ENCODE results near the gene GATD1.

GATD1 gene

DNA sequence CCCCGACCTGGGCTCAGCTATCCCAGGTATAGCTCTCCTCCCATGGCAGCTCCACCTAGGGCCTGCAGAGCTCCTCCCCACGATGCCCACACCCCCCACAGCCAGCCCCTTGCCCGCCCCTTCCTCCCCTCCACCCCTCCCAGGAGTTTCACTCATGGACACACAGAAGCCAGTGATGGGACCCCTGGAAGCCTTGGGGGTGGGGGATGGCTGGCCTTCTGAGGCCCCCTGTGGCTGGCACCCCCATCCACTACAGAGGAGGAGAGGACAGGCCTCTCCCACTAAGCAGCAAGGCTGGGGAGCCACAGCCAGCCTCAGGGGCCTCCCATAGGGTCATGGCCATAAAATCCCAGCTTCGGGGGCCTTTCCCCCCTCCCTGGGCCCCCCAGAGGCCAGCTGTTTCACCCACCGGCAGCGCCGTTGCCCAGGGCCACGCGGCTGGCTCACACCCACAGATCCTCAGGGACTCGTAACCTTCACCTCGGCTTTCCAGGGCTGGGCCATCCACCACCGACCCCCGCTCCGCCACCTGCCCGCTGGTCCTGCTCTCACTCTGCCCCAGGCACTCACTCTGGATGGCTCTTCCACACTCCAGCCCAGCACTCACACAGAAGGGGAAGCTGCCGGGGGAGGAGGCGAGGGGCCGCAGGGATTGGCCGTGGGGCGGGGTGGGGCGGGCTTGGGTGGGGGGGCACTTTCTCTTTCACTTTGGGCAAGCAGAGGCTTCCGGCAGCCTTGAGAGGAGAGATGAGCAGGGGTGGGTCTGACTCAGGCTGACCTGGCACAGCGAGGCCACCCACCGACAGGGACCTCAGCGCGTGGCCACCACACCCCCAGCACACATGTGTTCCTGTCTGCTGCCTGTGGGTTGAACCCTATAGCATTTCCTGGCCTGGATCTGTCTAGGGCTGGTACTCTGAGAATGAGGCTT, 18.6 kb upstream of the GATD1 start:
- Histone ChIP-seq H3K4me3 (ENCODE audit: low read depth in 1 of 2, low read length in 2 of 2) (peak overlapping the region; percentile 77 to 84), H3K4me1 (ENCODE audit: control insufficient read depth in 1 of 2, insufficient read depth in 2 of 2, low read length in 2 of 2) (peaks cover 19 to 32% of the 10 kb centered on the region in 2 donors), H3K27ac (ENCODE audit: low read depth, low read length) (peak overlapping the region; percentile 79), H3K9ac (ENCODE audit: low read depth in 1 of 2, low read length in 2 of 2) (peak overlapping the region; percentile 64 to 93), H3K36me3 (ENCODE audit: control insufficient read depth in 1 of 2, insufficient read depth in 2 of 2, low read length in 2 of 2) (peaks cover 3 to 18% of the 10 kb centered on the region in 2 donors), H3K27me3 (ENCODE audit: control insufficient read depth in 1 of 2, insufficient read depth in 2 of 2, low read length in 2 of 2) (no peaks in the 10 kb centered on the region), H3K9me3 (ENCODE audit: control insufficient read depth in 1 of 2, low read length in 2 of 2) (no peaks in the 10 kb centered on the region)

GRCh38 chr11:794766-795633, 17.7 kb upstream of the GATD1 start:
- H3K27ac ChIP-seq (ENCODE audit: low read depth, low read length), result no peak overlapping the region
- H3K9ac ChIP-seq (ENCODE audit: low read depth in 1 of 2, low read length in 2 of 2), result peak overlapping the region; percentile 64 to 72
- H3K27me3 ChIP-seq (ENCODE audit: control insufficient read depth in 1 of 2, insufficient read depth in 2 of 2, low read length in 2 of 2), result no peaks in the 10 kb centered on the region
- H3K9me3 ChIP-seq (ENCODE audit: control insufficient read depth in 1 of 2, low read length in 2 of 2), result no peaks in the 10 kb centered on the region
- H3K4me1 ChIP-seq (ENCODE audit: control insufficient read depth in 1 of 2, insufficient read depth in 2 of 2, low read length in 2 of 2), result peaks cover 19 to 32% of the 10 kb centered on the region in 2 donors
- H3K36me3 ChIP-seq (ENCODE audit: control insufficient read depth in 1 of 2, insufficient read depth in 2 of 2, low read length in 2 of 2), result peaks cover 0 to 14% of the 10 kb centered on the region in 2 donors
- H3K4me3 ChIP-seq (ENCODE audit: low read depth in 1 of 2, low read length in 2 of 2), result peak overlapping the region; percentile 77 to 84

DNA sequence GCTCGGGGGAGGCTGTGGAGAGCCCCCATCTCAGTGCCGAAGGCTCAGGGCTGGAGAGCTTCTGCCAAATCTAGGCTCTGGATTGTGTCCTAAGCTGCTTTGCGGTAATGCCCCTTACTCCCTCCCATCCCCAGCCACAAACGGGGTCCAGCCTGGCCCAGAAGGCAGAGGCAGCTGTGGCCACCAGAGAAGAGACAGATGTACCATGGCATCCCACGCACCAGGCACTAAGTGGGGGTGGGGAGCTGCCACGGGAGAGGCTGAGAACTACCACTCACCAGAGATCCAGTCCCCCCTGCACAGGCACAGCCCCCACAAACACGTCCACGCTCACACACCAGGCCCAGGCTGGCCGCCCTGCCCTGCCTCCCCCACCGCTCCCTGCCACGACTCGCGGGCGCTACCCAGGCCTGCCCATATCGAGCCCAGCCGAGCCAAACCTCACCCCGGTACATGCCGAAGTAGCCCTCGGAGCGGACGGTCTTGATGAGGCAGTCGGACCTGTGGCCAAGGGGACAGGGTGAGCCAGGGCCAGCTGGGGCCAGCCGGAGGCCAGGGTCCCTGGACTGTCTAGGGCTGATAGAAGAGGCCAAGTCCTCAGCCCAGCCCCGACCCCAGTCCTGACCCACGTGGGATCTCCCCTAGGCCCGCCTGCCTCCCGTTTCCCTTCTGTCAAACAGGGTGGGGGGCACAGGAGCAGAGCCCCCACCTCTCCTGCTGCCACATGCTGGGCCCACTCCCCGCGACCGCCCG, 16.9 kb upstream of the GATD1 start:
- peaks cover 19 to 37% of the 10 kb centered on the region in 2 donors for H3K4me1 ChIP-seq (ENCODE audit: control insufficient read depth in 1 of 2, insufficient read depth in 2 of 2, low read length in 2 of 2)
- H3K27ac ChIP-seq (ENCODE audit: low read depth, low read length), result no peak overlapping the region
- H3K4me3 ChIP-seq (ENCODE audit: low read depth in 1 of 2, low read length in 2 of 2), result peak overlapping the region in 1 of 2 donors; percentile 84
- no peaks in the 10 kb centered on the region for H3K9me3 ChIP-seq (ENCODE audit: control insufficient read depth in 1 of 2, low read length in 2 of 2)
- peaks cover 0 to 8% of the 10 kb centered on the region in 2 donors for H3K36me3 ChIP-seq (ENCODE audit: control insufficient read depth in 1 of 2, insufficient read depth in 2 of 2, low read length in 2 of 2)
- H3K9ac ChIP-seq (ENCODE audit: low read depth in 1 of 2, low read length in 2 of 2), result no peak overlapping the region
- H3K27me3 ChIP-seq (ENCODE audit: control insufficient read depth in 1 of 2, insufficient read depth in 2 of 2, low read length in 2 of 2), result peaks cover 5% of the 10 kb centered on the region in 2 donors

DNA sequence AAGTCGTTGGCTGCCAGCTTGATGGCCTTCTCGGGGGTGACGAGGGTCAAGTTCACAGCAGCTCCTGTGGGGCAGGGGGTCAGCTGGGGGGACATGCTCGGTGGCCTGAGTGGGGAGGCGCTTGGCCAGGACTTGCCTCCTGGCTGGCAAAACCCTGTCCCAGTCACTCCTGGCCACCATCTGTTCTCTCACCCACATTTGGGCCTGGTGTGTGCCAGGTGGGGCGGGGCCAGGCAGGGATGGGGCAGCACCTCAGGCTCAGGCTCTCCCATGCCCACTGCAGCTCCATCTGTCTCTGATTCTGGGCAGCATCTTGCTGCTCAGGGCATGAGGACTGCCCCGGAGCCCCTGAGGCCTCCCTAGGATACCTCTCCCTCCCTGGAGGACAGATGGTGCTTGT, 16.3 kb upstream of the GATD1 start:
- peaks cover 9 to 11% of the 10 kb centered on the region in 2 donors for H3K27me3 ChIP-seq (ENCODE audit: control insufficient read depth in 1 of 2, insufficient read depth in 2 of 2, low read length in 2 of 2)
- H3K4me1 ChIP-seq (ENCODE audit: control insufficient read depth in 1 of 2, insufficient read depth in 2 of 2, low read length in 2 of 2), result peaks cover 19 to 37% of the 10 kb centered on the region in 2 donors
- H3K36me3 ChIP-seq (ENCODE audit: control insufficient read depth in 1 of 2, insufficient read depth in 2 of 2, low read length in 2 of 2), result peaks cover 0 to 4% of the 10 kb centered on the region in 2 donors
- H3K9ac ChIP-seq (ENCODE audit: low read depth in 1 of 2, low read length in 2 of 2), result no peak overlapping the region
- H3K4me3 ChIP-seq (ENCODE audit: low read depth in 1 of 2, low read length in 2 of 2), result no peak overlapping the region
- H3K27ac ChIP-seq (ENCODE audit: low read depth, low read length), result no peak overlapping the region
- H3K9me3 ChIP-seq (ENCODE audit: control insufficient read depth in 1 of 2, low read length in 2 of 2), result no peaks in the 10 kb centered on the region

DNA sequence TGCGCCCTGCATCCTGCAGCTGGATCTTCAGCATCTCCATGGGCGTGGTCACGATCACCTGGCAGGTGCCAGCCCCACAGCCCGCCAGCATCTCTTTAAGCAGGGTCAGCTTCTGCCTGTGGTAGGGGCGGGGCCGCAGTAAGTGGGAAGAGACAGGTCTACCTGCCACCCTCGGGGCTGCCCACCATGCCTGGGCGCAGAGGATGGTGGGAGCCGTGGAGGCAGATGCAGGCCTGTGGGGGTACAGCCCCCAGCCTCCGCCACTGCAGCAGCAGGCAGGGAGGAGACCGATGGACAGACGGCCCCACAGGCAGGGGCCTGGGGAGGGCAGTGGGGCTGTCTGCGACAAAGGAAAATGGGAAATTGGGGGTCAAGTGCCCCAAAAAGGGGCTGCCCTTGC, 15.6 kb upstream of the GATD1 start:
- H3K9me3 ChIP-seq (ENCODE audit: control insufficient read depth in 1 of 2, low read length in 2 of 2), result no peaks in the 10 kb centered on the region
- peaks cover 9 to 11% of the 10 kb centered on the region in 2 donors for H3K27me3 ChIP-seq (ENCODE audit: control insufficient read depth in 1 of 2, insufficient read depth in 2 of 2, low read length in 2 of 2)
- H3K4me3 ChIP-seq (ENCODE audit: low read depth in 1 of 2, low read length in 2 of 2), result no peak overlapping the region
- H3K9ac ChIP-seq (ENCODE audit: low read depth in 1 of 2, low read length in 2 of 2), result no peak overlapping the region
- H3K36me3 ChIP-seq (ENCODE audit: control insufficient read depth in 1 of 2, insufficient read depth in 2 of 2, low read length in 2 of 2), result peaks cover 0 to 4% of the 10 kb centered on the region in 2 donors
- no peak overlapping the region for H3K27ac ChIP-seq (ENCODE audit: low read depth, low read length)
- peaks cover 19 to 34% of the 10 kb centered on the region in 2 donors for H3K4me1 ChIP-seq (ENCODE audit: control insufficient read depth in 1 of 2, insufficient read depth in 2 of 2, low read length in 2 of 2)

GRCh38 chr11:792535-792821, 15.2 kb upstream of the GATD1 start:
- Histone ChIP-seq H3K36me3 (ENCODE audit: control insufficient read depth in 1 of 2, insufficient read depth in 2 of 2, low read length in 2 of 2) (peaks cover 0 to 4% of the 10 kb centered on the region in 2 donors), H3K27me3 (ENCODE audit: control insufficient read depth in 1 of 2, insufficient read depth in 2 of 2, low read length in 2 of 2) (peaks cover 9 to 11% of the 10 kb centered on the region in 2 donors), H3K9ac (ENCODE audit: low read depth in 1 of 2, low read length in 2 of 2) (no peak overlapping the region), H3K27ac (ENCODE audit: low read depth, low read length) (no peak overlapping the region), H3K4me1 (ENCODE audit: control insufficient read depth in 1 of 2, insufficient read depth in 2 of 2, low read length in 2 of 2) (peaks cover 19 to 34% of the 10 kb centered on the region in 2 donors), H3K4me3 (ENCODE audit: low read depth in 1 of 2, low read length in 2 of 2) (no peak overlapping the region), H3K9me3 (ENCODE audit: control insufficient read depth in 1 of 2, low read length in 2 of 2) (no peaks in the 10 kb centered on the region)

DNA sequence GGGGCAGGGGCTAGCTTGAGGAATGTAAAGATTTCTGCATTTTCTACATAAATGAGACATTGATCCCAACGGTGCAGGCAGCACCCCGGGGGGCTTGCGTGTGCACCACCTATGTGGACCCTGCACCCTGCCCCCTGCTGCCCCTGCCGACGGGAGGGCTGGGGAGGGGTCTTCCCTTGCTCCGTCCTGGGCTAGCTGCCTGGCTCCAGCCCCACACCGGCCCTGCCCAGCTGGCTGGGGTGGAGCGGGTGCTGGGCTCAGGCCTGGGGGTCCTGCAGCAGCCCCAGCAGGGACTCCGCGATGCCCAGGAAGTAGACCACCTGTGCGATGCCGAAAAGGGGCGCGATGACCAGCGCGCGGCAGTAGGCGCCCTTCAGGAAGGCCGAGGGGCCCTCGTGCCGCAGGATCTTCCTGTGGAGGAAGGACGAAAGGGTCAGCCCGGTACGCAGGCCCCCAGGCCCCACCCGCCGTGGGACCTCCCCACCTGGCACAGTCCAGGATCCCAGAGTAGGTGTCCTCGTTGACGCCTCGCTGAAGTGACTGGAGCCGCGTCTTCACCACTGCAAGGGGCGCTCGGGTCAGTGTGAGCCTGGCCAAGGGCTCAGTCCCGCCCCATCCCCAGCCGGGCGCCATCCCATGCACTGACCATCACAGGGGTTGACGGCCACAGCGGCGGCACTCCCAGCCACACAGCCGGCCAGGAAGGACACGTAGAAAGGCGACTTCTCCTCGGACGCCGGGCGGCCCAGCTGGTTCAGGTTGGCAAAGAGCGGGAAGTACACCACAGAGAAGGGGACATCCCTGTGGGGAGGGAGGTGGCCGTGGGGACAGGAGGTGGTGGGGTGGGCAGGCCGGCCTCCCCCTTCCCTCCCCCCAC, 14.6 kb upstream of the GATD1 start:
- no peak overlapping the region for H3K27ac ChIP-seq (ENCODE audit: low read depth, low read length)
- no peak overlapping the region for H3K9ac ChIP-seq (ENCODE audit: low read depth in 1 of 2, low read length in 2 of 2)
- H3K36me3 ChIP-seq (ENCODE audit: control insufficient read depth in 1 of 2, insufficient read depth in 2 of 2, low read length in 2 of 2), result peaks cover 0 to 4% of the 10 kb centered on the region in 2 donors
- H3K9me3 ChIP-seq (ENCODE audit: control insufficient read depth in 1 of 2, low read length in 2 of 2), result no peaks in the 10 kb centered on the region
- H3K27me3 ChIP-seq (ENCODE audit: control insufficient read depth in 1 of 2, insufficient read depth in 2 of 2, low read length in 2 of 2), result peaks cover 9 to 11% of the 10 kb centered on the region in 2 donors
- no peak overlapping the region for H3K4me3 ChIP-seq (ENCODE audit: low read depth in 1 of 2, low read length in 2 of 2)
- peaks cover 16 to 28% of the 10 kb centered on the region in 2 donors for H3K4me1 ChIP-seq (ENCODE audit: control insufficient read depth in 1 of 2, insufficient read depth in 2 of 2, low read length in 2 of 2)

GRCh38 chr11:790721-791564, 13.7 kb upstream of the GATD1 start:
- Histone ChIP-seq H3K9me3 (ENCODE audit: control insufficient read depth in 1 of 2, low read length in 2 of 2) (no peaks in the 10 kb centered on the region), H3K4me3 (ENCODE audit: low read depth in 1 of 2, low read length in 2 of 2) (no peak overlapping the region), H3K27ac (ENCODE audit: low read depth, low read length) (no peak overlapping the region), H3K4me1 (ENCODE audit: control insufficient read depth in 1 of 2, insufficient read depth in 2 of 2, low read length in 2 of 2) (peaks cover 10 to 20% of the 10 kb centered on the region in 2 donors), H3K27me3 (ENCODE audit: control insufficient read depth in 1 of 2, insufficient read depth in 2 of 2, low read length in 2 of 2) (peaks cover 9 to 11% of the 10 kb centered on the region in 2 donors), H3K36me3 (ENCODE audit: control insufficient read depth in 1 of 2, insufficient read depth in 2 of 2, low read length in 2 of 2) (peaks cover 0 to 4% of the 10 kb centered on the region in 2 donors), H3K9ac (ENCODE audit: low read depth in 1 of 2, low read length in 2 of 2) (no peak overlapping the region)

All from duodenal mucosa (tissue), 2 donors.